GM18909 (cell line): ENCODE measurements around the gene TBC1D9B.
"Not testable (repeated sequence)": the region's sequence is repeated elsewhere in the genome, so short reads cannot be mapped to it uniquely, and the experiment has no call there.

Experiments used
- ATAC-seq: cut with Tn5 transposase; IDR thresholded peaks from one replicate; pipeline ENCODE4 v1.9.1; 2021; ENCODE audit warnings: mild to moderate bottlenecking; ENCODE audit not compliant: unreplicated experiment, poor library complexity

The TBC1D9B gene

DNA sequence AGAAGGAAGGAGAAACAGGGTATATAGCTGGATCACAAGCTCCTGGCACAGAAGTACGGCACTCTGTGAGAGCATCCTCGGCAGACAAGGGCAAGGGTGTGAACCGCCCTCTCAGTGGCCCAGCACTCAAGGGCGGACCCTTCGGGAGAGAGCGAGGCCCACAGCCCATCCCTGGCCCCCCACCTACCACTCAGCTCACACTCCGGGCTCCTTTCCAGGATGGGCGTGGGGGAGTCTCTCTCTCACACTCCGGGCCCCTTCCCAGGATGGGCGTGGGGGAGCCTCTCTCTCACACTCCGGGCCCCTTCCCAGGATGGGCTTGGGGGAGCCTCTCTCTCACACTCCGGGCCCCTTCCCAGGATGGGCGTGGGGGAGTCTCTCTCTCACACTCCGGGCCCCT is 36.2 kb downstream of the TBC1D9B start:
- ATAC-seq, result not testable (repeated sequence)

DNA sequence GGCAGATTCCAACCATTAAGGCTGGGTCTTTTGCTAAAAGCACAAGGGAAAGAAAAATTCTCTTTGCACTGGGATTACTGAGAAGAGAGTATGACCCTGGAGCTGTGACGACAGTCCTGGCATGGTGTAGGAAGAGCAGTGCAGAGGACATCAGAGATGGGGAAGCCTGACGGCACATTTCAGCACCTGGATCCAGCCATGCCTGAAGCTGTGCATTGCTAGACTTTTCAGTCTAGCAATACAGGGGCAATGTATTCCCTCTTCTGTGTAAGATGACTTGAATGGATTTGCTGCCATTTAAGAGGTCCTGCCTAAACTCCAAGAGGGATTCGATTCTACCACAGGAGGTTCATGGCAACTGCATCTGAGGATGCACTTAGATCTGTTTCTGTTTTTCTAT is 36.7 kb downstream of the TBC1D9B start:
- no peak for ATAC-seq

DNA sequence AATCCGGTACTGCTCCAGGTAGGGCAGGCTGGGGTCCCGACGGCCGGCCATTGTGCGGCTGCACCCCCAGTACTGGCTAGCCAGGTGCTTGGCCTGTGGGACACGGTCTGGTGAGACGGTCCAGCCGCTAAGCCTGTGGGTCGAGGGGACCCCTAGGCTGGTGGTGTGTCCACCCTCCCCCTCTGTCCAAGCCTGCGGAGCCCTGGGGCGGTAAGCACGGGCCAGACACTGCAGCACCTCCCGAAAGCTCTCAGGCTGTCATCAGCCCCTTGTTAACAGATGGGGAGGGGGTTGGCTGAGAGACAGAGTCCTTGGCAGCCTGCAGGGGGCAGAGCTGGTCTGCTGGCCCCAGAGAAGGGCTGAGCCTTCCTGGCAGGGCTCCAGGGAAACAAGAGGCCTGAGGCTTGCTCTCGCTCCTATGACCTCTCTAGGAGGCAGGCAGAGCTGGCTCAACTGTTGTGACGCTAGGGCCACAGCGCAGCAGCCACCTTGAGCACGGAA is 37.2 kb downstream of the TBC1D9B start:
- ATAC-seq, result no peak

DNA sequence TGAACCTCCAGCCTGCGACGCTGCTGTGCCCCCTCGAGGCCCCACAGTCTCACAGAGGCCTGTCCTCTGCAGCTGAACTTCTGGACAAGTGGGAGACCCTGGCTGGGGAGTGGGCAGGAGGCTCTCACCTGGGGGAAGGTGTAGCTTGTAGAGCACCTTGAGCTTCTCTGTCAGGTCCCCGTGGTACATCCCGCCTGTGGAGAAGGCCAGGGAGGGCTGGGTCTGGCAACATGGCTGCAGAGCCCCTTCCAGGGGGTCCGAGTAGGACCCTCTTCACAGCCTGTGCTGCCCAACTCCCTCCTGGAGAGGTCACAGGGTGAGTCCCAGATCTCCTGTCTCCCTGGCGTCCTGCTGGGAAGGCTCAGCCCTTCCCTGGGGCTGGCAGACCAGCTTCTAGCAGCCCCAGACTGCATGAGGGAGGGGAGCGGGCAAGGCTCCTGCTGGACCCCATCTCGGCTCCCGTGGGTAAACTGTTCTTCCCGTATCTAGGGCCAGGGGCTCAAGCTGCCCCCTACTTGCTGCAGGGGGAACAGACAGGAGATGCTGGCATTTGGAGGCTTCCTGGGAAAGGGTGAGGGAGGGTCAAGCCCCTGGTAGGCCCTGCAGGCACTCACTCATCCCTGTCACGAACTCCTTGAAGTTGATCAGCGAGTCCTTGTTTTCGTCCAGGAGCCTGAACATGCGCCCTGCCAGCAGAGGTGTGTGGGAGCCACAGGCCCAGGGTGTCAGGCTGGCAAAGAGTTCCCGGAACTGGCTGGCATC is 37.9 kb downstream of the TBC1D9B start:
- no peak for ATAC-seq

DNA sequence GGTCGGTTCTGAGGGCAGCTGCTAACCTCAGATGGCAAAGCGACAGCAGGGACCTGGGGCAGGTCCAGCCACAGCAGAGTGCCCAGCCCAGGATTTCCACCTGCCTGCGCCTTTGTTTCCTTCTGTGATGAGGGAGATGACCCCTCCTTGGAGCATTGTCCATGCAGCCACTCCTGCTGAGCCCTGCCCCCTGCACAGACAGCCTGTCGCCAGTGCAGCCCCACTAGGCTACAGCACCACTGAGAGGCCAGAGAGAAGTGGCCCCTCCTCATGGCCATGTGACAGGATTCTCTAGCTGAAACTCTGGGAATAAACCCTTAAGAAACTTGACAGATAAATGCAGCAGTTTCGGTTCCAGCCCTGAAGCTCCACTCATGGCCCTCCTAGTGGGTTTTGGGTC is 38.6 kb downstream of the TBC1D9B start:
- no peak for ATAC-seq

DNA sequence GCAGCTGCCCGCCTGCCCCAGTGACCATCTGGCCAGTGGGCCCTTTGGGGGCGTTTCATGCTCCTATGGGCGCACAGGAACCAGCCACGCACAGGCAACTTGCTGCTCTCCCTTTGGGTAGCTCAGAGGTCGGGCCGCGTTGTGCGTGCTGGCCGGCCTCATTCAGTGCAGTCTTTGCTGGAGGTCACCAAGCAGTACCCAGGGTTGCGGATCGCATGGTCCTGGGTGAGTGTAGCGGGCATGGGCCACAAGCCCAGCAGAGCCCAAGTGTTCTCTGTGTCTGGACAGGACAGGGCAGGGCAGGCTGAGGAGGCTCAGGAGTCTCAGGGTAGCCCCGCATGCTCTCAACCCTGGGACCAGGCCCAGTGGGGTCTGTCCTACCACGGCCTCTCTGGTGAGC is 39.2 kb downstream of the TBC1D9B start:
- ATAC-seq, result no peak

DNA sequence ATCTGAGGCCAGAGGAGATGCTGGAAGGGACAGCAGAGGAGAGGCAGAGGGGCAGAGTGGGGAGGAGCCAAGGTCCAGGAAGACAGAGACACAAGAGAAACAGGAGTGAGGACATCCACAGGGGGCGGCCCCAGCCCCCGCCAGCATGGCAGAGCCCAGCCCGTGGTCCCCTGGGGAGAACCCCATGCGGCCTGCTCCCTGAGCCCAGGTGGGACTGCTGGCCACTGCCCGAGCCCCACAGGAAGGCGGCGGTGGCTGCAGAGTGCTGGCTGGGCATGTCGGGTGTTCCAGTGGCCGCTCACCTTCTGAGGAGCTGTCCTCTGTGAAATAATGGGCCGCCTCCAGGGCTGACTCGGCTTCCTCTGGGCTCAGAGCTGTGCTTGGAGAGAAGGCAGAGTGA is 40.2 kb downstream of the TBC1D9B start:
- ATAC-seq, result no peak

DNA sequence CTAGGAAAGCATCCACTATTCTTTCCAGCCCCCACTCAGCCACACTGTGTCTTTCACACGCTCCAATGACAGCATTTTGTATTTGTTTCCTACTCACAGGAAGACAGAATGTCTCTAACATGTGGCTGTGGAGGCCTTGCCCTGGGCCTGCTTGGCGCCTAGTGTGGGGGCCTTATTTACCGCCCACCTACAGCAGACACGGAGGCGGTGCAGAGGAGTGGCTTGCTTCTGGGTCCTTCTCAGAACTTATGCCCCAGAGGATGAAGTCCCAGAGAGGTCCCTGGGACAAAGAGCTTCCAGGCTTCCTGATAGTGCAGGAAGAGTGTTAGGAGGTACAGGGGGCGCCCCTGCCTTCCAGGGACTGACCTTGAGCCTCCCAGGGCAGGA is 40.6 kb downstream of the TBC1D9B start:
- no peak for ATAC-seq

DNA sequence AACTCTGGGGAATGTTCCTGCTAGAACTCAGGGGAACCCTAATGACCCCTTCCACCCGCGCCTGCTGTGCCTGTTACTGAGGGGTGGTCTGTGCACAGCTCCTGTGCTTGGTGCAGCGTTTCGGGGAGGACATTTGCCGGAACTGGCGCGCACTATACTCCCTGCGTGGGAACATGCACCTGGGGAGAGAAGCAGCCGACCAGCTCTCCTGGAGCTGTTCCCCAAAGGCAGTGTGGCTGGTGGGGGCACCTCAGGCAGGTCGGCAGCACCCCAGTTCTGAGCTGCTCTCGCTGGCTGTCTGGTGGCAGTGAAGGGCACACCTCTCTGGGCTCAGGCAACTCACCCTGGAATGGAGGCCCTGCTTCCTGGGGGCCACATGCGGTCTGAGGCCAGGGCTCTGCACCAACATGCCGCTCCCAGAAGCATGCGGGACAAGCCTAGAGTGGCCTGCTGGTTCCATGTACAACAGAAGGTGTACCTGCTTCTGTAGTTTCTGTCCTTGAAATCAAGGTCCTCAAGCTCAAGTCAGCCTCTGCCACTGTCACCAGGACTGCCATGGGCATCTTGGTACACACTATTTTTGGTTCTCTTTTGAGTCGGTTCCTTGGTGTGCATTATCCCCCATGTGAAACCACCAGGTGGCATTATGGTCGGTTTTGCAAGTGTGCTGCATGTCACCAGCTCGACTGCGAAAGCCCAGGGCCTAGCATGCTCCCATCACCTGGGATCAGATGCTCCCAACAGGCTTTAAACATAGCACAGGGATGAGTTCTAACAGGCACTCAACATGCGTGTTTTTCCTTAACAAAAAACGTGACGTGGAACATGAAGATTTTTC is 41.2 kb downstream of the TBC1D9B start:
- no peak for ATAC-seq

DNA sequence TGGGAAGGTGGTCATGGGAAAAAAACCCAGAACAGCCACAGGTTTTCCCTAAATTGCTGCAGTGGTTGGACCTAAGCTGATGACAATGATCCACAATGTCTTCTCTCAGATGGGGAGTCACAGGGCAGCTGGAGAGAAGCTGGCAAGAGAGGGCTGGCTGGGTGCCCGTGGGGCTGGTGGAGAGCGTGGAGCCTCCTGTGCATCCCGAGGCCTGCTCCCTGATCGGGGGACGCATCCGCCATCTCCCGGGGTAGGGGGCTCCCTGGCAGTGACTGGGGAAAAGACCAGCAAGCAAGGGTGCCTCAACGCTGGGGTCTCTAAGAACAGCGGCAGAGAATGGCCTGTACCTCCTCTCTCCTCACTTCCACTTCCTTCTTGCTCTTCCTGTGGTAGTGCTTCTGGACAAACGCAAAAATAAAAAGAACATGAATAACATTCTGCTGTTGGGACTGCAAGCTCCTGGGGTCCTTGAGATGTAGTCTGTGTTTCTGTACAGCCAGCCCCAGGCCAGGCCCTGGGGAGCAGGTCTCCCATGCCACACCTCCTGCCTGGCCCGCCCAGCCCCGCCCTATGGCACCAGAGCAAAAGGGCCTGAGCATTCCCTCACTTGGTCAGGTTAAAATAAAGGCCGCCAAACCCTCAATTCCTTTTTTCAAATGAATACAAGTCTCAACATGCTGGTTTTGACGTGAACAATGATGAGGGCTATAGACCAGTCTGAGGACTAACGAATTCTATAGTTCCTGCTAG is 42.0 kb downstream of the TBC1D9B start:
- no peak for ATAC-seq

DNA sequence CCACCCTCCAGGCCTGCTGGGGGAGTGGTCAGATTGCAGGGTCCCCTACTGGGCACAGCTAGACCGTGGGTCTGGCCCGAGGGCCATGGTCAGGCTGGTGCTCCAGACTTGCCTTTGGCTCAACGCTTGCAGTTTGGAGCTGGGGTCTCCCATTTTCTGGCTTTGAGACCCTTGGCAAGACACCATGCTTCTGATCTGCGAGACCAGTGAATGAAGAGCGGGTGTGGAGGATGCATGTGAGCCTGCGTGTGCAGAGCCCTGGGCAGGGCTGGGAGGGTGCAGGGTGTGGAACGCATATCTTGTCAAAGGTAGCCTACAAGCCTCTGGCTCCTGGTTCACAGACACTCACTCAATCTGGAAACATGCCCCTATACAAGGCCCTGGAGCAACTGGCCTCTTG is 43.0 kb downstream of the TBC1D9B start:
- no peak for ATAC-seq

DNA sequence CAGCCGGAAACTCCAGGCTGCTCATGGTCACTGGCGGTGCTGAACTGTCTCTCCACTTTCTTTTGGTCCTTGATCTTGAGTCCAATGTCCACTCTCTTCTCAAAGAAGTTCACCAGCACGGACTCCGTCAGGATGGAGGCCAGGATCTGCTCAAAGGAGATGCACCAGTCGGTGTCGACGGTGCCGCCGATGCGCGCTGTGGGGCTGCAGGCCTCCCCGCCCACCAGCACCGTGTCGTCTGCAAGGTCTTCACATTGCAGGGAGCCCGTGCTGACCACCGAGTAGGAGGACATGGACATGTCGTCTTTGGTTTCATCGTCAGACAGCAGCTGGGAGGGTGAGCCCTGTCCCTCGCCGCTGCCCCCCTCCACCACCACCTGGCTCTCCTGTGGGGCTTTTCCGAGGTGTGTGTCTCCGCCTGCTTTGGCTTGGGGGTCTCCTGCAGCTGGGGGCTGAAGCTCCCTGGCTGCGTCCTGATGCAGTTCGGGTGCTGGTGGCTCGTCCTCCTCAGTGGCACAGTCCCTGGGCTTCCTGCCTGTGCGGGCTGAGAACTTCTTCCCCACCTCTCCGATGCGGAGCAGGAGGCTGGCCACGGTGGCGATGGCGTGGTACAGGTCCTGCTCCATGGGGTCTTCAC is 44.1 kb downstream of the TBC1D9B start:
- ATAC-seq, result no peak

DNA sequence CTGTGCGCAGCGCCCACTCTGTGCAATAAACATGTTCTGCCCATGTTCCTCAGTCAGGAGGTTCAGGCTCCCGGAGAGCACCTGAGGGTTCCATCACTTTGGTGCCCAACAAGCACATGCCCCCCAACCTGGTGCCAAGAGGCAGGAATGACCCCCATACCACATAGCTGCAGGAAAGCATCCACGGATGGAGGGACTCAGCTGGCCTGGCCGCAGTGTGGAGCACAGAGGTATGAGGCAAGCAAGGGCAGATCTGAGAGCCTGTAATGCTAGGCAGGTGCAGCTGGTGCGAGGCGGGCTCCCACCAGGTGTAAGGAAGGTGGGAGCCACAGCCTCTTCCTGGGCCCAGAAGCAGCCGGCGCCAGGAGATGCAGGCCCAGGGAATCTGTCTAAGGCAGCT is 44.8 kb downstream of the TBC1D9B start:
- ATAC-seq, result no peak

DNA sequence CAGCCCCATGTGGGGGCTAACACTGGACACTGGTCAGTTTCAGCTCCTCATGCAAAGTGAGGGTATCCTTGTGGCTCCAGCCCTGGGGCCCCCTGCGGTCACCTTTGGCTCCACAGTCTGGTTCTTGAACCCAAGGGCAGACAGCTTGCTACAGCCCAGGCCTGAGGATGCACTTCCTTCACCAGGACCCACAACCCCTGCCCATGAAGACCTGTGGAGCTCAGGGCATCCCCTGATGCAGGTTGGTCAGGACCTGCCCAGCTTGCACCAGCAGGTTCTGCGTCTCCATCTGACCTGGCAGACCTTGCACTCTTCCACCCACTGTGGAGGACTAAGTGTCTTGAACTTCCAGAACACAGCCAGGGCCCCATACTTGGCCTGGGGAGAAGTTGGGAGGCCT is 45.4 kb downstream of the TBC1D9B start:
- no peak for ATAC-seq

DNA sequence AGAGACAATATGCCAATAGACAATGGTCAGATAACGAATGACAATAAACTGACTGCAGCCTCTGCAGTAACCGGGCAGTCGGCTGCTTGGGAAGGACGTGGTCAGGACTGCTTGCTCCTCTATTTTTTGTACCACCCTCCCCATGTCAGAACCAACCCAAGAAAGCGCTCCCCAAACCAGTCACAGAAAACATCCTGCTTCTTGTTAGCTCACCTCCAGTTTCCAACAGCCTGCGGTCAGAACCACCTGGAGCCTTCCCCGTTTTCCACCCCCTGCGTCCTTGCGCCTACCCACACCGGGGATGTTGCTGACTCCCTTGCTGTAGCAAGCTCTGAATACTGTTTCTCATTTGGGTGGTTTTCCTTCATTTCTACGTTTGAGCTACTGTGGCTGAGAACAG is 47.4 kb downstream of the TBC1D9B start:
- ATAC-seq, result no peak

DNA sequence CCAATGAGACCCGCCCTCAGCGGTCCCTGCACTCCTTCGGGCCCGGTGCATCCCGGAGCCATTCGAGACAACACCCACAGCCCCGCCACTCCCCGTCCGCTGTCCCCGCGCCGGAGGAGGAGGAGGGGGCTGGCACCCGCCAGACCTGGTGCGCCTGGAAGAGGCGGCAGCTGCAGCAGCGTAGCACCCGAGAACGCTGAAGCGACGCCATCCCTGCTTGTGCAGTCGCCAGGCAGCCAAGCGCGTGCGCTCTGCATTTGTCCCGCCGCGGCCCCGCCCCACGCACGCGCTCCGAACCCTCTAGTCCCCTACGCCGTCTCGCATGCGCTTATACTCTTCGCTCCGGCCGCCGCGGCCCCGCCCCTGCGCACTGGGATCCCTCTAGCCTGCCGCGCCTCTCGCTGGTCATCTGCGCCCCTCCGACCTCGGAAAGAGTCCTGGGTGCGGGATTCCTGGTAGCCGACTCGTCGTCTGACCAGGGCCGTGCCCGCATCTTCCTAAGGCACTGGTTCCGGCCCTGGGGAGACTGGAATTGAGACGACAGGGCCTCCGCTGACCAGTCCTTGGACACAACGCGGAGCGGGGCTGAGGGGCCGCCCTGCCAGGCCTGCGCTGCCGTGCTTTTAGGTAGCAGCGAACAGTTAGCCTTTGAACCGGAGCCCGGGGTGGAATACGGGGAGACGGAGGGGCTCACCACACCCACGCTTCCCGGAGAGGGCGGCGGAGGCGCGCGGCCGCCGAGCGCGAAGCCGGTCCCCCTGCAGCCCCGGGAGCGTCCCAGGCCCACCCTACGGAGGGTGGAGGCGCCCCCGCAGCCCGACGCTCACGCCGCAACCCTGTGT is 48.9 kb downstream of the TBC1D9B start, which contains the start of gene MRNIP:
Gene MRNIP, minus strand, starts transcription at position 232 of the 842 bp plus-strand sequence. Its CDS starts 21 bp downstream, at position 211.
- peak; percentile 96 for ATAC-seq

DNA sequence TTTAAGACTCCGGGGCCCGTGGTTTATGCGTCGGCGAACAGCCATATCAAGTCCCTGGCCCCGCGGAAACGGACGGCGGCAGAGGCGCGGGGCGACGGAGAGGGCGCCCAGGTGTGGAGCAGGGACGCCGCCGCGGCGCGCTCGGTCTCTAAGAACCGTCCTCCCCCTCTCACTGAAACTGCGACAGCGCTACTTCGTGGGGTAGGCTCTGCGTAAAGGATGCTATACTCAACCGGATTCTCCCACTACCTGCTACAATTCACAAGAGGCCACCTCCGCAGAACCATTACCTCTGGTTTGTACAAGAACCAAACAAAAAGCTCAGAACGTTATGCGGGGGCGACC is 49.5 kb downstream of the TBC1D9B start:
- ATAC-seq, result peak; percentile 47

DNA sequence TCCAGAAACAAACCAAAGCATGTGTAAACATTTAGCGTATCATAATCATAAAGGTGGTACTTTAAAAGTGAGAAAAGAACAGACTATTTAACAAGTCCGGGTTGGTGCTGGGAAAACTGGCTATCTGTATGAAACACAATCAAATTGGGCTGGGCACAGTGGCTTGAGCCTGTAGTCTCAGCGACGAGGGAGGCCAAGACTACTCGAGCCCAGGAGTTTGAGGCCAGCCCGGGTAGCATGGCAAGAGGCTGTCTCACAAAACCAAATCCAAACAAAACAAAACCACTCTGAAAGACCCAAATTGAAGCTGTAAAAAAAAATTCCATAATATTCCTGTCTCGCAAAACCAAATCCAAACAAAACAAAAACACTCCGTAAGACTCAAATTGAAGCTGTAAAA is 53.3 kb downstream of the TBC1D9B start:
- no peak for ATAC-seq

DNA sequence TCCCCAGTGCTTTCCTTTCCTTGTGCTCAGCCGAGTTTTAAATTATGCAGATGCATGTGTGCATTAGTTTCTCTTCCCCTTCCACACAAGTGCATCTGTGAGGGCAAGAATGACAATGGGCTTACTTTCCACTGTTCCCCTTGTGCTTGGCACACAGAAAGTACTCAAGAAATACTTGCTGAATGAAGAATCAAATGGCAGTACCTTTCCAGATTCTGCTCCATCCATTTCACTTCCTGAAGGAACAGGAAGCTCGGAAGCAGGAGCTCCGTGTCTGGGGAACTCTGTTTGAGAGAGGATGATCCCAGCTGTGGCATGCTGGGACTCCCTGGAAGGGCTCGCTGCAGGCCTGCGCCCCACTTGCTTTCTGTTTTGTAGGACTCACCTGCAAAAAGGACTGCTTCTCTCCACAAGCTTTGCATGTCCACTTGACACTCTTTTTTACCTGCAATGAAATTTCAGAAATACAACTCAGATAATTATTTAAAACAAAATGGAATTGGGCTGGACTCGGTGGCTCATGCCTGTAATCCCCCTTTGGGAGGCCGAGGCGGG is 54.6 kb downstream of the TBC1D9B start:
- ATAC-seq, result peak; percentile 91
